Activated naive CD8-positive, alpha-beta T cell treated with anti-CD3 and anti-CD28 coated beads, Interleukin-2, amount 50 U/mL, for 24 hours (primary cell): ENCODE results near the gene SLC9A9.
A peak's percentile ranks its signal among the peaks of the same experiment; 100 is the strongest.

ENCODE experiments used
- ATAC-seq: fragments of 150-1000 bp; cut with Tn5 transposase; one replicate; pipeline ENCODE4 v1.10.0; 2021
- DNase-seq: peaks from one replicate; pipeline ENCODE4 v3.0.0; 2021
- H3K27ac Mint-ChIP-seq: one replicate; pipeline ENCODE4 v1.8.0; 2021; ENCODE audit warnings: mild to moderate bottlenecking, mixed read lengths
- H3K27me3 Mint-ChIP-seq: one replicate; pipeline ENCODE4 v1.8.0; 2021; ENCODE audit warnings: mixed read lengths
- H3K36me3 Mint-ChIP-seq: one replicate; pipeline ENCODE4 v1.8.0; 2021; ENCODE audit warnings: low read depth, mixed read lengths
- H3K4me1 Mint-ChIP-seq: one replicate; pipeline ENCODE4 v1.8.0; 2021; ENCODE audit warnings: mixed read lengths
- H3K4me3 Mint-ChIP-seq: one replicate; pipeline ENCODE4 v1.8.0; 2021; ENCODE audit warnings: mild to moderate bottlenecking, moderate library complexity, mixed read lengths
- H3K9me3 Mint-ChIP-seq: one replicate; pipeline ENCODE4 v1.8.0; 2021; ENCODE audit warnings: mixed read lengths

SLC9A9 gene

GRCh38 chr3:143654906-143655305, 193.4 kb downstream of the SLC9A9 start:
- H3K4me3 Mint-ChIP-seq, result no peak overlapping the region
- no peak overlapping the region for H3K27ac Mint-ChIP-seq
- no peaks in the 10 kb centered on the region for H3K9me3 Mint-ChIP-seq
- no peak for DNase-seq
- H3K27me3 Mint-ChIP-seq, result no peaks in the 10 kb centered on the region
- ATAC-seq, result no peak
- H3K4me1 Mint-ChIP-seq, result no peaks in the 10 kb centered on the region
- no peaks in the 10 kb centered on the region for H3K36me3 Mint-ChIP-seq

- no peak overlapping the region for H3K27ac Mint-ChIP-seq
- H3K4me3 Mint-ChIP-seq, result no peak overlapping the region
- H3K4me1 Mint-ChIP-seq, result no peaks in the 10 kb centered on the region
- H3K9me3 Mint-ChIP-seq, result no peaks in the 10 kb centered on the region
- ATAC-seq (no peak), DNase-seq (no peak)
- H3K27me3 Mint-ChIP-seq, result no peaks in the 10 kb centered on the region
- H3K36me3 Mint-ChIP-seq, result no peaks in the 10 kb centered on the region
Observed at GRCh38 chr3:143653935-143654334, 194.3 kb downstream of the SLC9A9 start.

DNA sequence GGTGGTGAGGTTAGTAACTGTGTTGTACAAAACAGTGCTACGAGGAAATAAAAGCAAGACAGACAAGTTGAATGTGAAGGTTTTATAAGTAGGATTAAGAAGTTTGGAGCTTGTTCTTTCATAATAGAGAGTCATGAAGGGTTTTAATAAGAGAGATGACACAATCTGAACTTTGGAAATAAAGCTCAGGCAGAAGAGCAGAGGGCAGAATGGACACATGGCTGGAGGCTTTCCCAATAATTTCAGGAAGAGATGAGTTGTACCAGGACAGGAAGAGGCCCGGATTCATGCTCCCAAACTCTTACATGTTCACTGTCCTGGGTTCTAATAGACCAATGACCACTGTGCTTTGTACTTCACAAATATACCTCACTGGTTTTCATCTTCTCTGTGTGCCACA, 194.8 kb downstream of the SLC9A9 start:
- Mint-ChIP-seq H3K4me3 (no peak overlapping the region), H3K9me3 (no peaks in the 10 kb centered on the region), H3K36me3 (no peaks in the 10 kb centered on the region), H3K27ac (no peak overlapping the region), H3K4me1 (no peaks in the 10 kb centered on the region), H3K27me3 (no peaks in the 10 kb centered on the region)
- DNase-seq, result no peak
- no peak for ATAC-seq

- Mint-ChIP-seq H3K4me3 (no peak overlapping the region), H3K4me1 (no peaks in the 10 kb centered on the region), H3K27me3 (no peaks in the 10 kb centered on the region), H3K27ac (no peak overlapping the region), H3K9me3 (no peaks in the 10 kb centered on the region), H3K36me3 (no peaks in the 10 kb centered on the region)
- DNase-seq (no peak), ATAC-seq (no peak)
Observed at GRCh38 chr3:143652118-143652517, 196.2 kb downstream of the SLC9A9 start.

DNA sequence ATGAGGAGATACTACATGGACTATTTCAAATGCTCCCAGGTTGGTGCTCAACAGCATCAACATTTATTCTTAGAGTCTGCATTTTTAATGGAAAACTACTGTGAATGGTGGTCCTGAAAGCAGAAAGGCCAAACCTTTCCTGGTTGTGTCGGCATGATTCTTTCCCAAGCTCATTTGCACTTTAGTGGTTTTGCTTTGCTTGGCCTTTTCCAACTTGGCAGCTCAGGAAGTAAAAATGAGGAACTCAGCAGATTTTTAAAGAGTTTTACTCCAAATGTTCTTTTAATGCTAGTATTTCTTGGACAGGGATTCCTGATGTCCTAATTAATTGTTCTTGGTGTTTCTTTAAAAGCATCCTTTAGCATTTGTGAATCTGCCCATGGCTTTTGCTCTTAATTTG, 197.4 kb downstream of the SLC9A9 start:
- ATAC-seq, result no peak
- no peak for DNase-seq
- H3K4me3 Mint-ChIP-seq, result no peak overlapping the region
- H3K27ac Mint-ChIP-seq, result no peak overlapping the region
- H3K4me1 Mint-ChIP-seq, result no peaks in the 10 kb centered on the region
- no peaks in the 10 kb centered on the region for H3K36me3 Mint-ChIP-seq
- no peaks in the 10 kb centered on the region for H3K27me3 Mint-ChIP-seq
- no peaks in the 10 kb centered on the region for H3K9me3 Mint-ChIP-seq

- Mint-ChIP-seq H3K27ac (no peak overlapping the region), H3K27me3 (no peaks in the 10 kb centered on the region), H3K4me3 (no peak overlapping the region), H3K9me3 (no peaks in the 10 kb centered on the region), H3K36me3 (no peaks in the 10 kb centered on the region), H3K4me1 (no peaks in the 10 kb centered on the region)
- ATAC-seq, result no peak
- DNase-seq, result no peak
Observed at GRCh38 chr3:143650120-143650519, 198.1 kb downstream of the SLC9A9 start.

GRCh38 chr3:143648708-143649107, 199.6 kb downstream of the SLC9A9 start:
- H3K9me3 Mint-ChIP-seq, result no peaks in the 10 kb centered on the region
- DNase-seq (peak; percentile 19), ATAC-seq (no peak)
- H3K27me3 Mint-ChIP-seq, result no peaks in the 10 kb centered on the region
- no peaks in the 10 kb centered on the region for H3K36me3 Mint-ChIP-seq
- H3K27ac Mint-ChIP-seq, result no peak overlapping the region
- no peak overlapping the region for H3K4me3 Mint-ChIP-seq
- H3K4me1 Mint-ChIP-seq, result no peaks in the 10 kb centered on the region

DNA sequence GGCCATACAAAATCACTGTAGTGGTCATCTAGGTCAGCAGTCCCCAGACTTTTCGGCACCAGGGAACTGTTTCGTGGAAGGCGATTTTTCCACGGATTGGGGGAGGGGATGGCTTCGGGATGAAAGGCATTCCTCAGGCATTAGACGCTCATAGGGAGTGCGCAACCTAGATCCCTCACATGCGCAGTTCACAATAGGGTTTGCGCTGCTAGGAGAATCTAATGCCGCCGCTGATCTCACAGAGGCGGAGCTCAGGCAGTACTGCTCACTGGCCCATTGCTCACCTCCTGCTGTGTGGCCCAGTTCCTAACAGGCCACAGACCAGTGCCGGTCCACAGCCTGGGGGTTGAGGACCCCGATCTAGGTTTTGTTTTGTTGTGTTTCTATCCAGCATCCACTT, 200.1 kb downstream of the SLC9A9 start:
- ATAC-seq, result no peak
- no peak overlapping the region for H3K4me3 Mint-ChIP-seq
- no peaks in the 10 kb centered on the region for H3K27me3 Mint-ChIP-seq
- DNase-seq, result no peak
- no peaks in the 10 kb centered on the region for H3K4me1 Mint-ChIP-seq
- H3K36me3 Mint-ChIP-seq, result no peaks in the 10 kb centered on the region
- H3K9me3 Mint-ChIP-seq, result no peaks in the 10 kb centered on the region
- H3K27ac Mint-ChIP-seq, result no peak overlapping the region

DNA sequence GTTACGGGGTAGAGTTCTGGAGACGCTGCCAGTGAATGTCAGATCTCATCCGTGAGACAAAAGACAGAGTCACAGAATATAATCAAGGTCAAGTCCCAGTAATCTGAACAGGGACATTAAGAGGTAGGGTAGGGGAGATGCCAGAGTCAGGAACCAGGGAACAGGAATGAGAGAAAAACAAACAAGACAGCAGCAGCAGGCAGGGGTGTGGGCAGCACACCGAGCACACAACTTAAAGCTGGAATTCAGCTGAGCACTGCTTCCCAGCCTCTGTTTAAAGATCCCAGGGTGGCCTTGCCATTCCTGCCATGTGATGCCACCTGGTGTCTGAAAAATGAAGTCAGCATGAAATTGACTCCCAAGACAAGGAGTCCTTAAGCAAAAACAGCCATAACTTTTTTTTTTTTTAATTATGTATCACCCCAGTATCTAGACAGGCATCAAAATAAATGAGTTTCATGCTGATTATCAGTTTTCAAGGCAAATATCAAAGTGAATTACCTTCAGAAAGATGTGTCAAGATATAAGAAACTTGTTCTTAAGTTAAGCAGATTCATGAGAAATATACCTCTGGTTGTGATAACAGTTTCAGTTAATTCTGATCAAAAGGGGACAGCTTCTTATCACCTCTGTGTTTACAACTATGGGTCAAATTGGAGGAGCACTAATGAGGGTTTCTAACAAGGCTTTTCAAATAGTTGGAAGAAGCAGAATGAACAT, 203.7 kb downstream of the SLC9A9 start:
- Mint-ChIP-seq H3K9me3 (peaks cover 9% of the 10 kb centered on the region), H3K27me3 (no peaks in the 10 kb centered on the region), H3K27ac (no peak overlapping the region), H3K36me3 (peaks cover 3% of the 10 kb centered on the region), H3K4me1 (no peaks in the 10 kb centered on the region), H3K4me3 (no peak overlapping the region)
- ATAC-seq (no peak), DNase-seq (peak; percentile 15)

DNA sequence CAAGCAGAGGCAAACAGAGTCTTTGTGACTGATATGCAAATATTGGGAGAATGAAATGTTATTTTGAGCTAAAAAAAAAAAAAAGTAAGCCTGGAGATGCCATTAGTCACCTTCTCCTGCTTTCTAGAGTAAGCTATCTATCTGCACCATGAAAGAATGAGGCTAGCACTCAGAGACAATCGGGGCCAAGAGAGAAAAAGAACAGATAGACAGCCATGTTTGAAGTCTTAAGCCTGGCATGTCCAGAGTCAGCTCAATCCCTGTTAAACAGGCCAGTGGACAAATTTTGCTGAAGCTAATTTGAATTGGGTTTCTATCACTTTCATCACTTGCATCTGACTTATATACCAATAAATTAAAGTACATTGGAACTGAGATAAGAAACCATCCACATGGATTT, 204.4 kb downstream of the SLC9A9 start:
- DNase-seq (no peak), ATAC-seq (no peak)
- Mint-ChIP-seq H3K9me3 (peaks cover 9% of the 10 kb centered on the region), H3K36me3 (peaks cover 8% of the 10 kb centered on the region), H3K27me3 (no peaks in the 10 kb centered on the region), H3K27ac (no peak overlapping the region), H3K4me3 (no peak overlapping the region), H3K4me1 (no peaks in the 10 kb centered on the region)

GRCh38 chr3:143640774-143641173, 207.5 kb downstream of the SLC9A9 start:
- DNase-seq (no peak), ATAC-seq (no peak)
- Mint-ChIP-seq H3K4me1 (no peaks in the 10 kb centered on the region), H3K4me3 (no peak overlapping the region), H3K27me3 (no peaks in the 10 kb centered on the region), H3K27ac (no peak overlapping the region), H3K9me3 (peaks cover 28% of the 10 kb centered on the region), H3K36me3 (peaks cover 13% of the 10 kb centered on the region)

- Mint-ChIP-seq H3K4me3 (no peak overlapping the region), H3K27ac (no peak overlapping the region), H3K27me3 (no peaks in the 10 kb centered on the region), H3K4me1 (no peaks in the 10 kb centered on the region), H3K36me3 (peaks cover 13% of the 10 kb centered on the region), H3K9me3 (peaks cover 30% of the 10 kb centered on the region)
- DNase-seq (no peak), ATAC-seq (no peak)
Observed at GRCh38 chr3:143637133-143637532, 211.1 kb downstream of the SLC9A9 start.

- no peak overlapping the region for H3K4me3 Mint-ChIP-seq
- no peaks in the 10 kb centered on the region for H3K27me3 Mint-ChIP-seq
- ATAC-seq, result no peak
- DNase-seq, result no peak
- peaks cover 21% of the 10 kb centered on the region for H3K9me3 Mint-ChIP-seq
- H3K36me3 Mint-ChIP-seq, result peaks cover 10% of the 10 kb centered on the region
- no peak overlapping the region for H3K27ac Mint-ChIP-seq
- H3K4me1 Mint-ChIP-seq, result no peaks in the 10 kb centered on the region
Observed at GRCh38 chr3:143634991-143635390, 213.3 kb downstream of the SLC9A9 start.

DNA sequence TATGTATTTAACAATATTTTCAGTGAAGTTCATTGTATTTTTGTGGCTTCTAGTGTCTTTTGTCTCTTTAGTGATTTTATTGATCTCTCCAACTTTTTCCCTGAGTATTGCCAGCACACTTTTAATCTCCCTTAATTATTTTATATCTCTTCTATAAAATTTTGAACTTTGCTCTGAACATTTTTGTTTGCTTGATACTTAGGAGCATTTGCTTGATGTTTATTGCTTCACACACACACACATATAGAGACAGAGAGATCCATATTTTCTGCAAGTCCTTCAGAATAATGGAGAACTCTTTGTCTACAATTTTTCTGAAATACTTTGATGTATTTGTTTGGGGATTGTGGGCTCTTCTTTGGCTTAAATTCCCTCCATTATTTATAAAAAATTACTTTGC, 213.8 kb downstream of the SLC9A9 start:
- ATAC-seq, result no peak
- H3K4me1 Mint-ChIP-seq, result no peaks in the 10 kb centered on the region
- no peaks in the 10 kb centered on the region for H3K27me3 Mint-ChIP-seq
- peaks cover 21% of the 10 kb centered on the region for H3K9me3 Mint-ChIP-seq
- H3K27ac Mint-ChIP-seq, result no peak overlapping the region
- H3K36me3 Mint-ChIP-seq, result peaks cover 10% of the 10 kb centered on the region
- H3K4me3 Mint-ChIP-seq, result no peak overlapping the region
- no peak for DNase-seq

GRCh38 chr3:143633816-143634215, 214.5 kb downstream of the SLC9A9 start:
- ATAC-seq (no peak), DNase-seq (no peak)
- H3K27ac Mint-ChIP-seq, result no peak overlapping the region
- peaks cover 21% of the 10 kb centered on the region for H3K9me3 Mint-ChIP-seq
- no peaks in the 10 kb centered on the region for H3K4me1 Mint-ChIP-seq
- no peaks in the 10 kb centered on the region for H3K27me3 Mint-ChIP-seq
- peaks cover 4% of the 10 kb centered on the region for H3K36me3 Mint-ChIP-seq
- no peak overlapping the region for H3K4me3 Mint-ChIP-seq

DNA sequence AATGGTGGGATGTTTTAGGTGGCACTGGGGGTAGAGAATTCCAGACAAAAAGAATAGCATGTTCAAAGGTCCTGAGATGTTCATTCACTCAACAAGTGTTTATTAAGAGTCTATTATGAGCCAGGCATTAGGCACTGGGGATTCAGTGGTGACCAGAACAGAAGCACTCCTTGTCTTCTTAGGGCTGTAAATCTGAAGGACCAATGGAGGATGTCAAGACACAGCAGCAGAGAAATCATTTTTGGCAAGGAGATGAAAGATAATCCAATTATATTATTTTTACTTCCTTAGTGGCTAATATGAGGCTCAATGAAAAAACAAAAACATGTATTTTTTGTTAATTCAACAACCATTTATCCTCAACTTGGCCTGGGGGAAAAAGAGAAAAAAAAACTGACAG, 218.5 kb downstream of the SLC9A9 start:
- Mint-ChIP-seq H3K27me3 (no peaks in the 10 kb centered on the region), H3K9me3 (no peaks in the 10 kb centered on the region), H3K4me1 (peaks cover 8% of the 10 kb centered on the region), H3K27ac (no peak overlapping the region), H3K36me3 (peaks cover 1% of the 10 kb centered on the region), H3K4me3 (no peak overlapping the region)
- ATAC-seq, result no peak
- DNase-seq, result no peak
